ENCODE data around the gene LGALS14. TPM values are rescaled to one million over a fixed set of nuclear protein-coding genes. Genes with fewer than 3 reads are reported as not detected.

The LGALS14 gene
- total and polyA plus RNA-seq, 4 experiments from 2014 or later, result 1.0 TPM; not detected in 3

DNA sequence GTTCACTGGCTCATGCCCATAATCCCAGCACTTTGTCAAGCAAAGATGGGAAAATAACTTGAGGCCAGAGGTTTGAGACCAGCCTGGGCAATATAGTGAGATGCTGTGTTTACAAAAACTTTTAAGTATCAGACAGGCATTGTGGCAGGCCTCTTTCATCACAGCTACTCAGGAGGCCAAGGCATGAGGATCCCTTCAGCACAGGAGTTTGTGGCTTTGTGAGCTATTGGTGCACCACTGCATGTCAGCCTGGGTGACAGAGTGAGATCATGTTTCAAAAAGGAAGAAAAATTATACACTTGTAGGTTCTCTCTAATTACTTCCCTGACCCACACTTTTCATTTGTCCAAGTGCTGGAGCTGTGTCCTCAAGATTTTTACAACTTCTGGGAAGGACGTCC, 11.5 kb upstream of the LGALS14 start:
- Mint-ChIP-seq H3K27ac (no peak overlapping the region), H3K36me3 (peaks cover 0 to 4% of the 10 kb centered on the region in 2 donors), H3K9me3 (peaks cover 0 to 23% (median 10%) of the 10 kb centered on the region in 8 donors), H3K4me1 (peaks cover 0 to 3% (median 0%) of the 10 kb centered on the region in 4 donors), H3K27me3 (peaks cover 5 to 13% of the 10 kb centered on the region in 2 donors), H3K4me3 (no peak overlapping the region)
- no peak overlapping the region for H3K4me3 ChIP-seq (ENCODE audit: low read length in 2 of 2)
- H3K27ac ChIP-seq (ENCODE audit: low read depth, low read length), result no peak overlapping the region
- no peaks in the 10 kb centered on the region for H3K36me3 ChIP-seq (ENCODE audit: insufficient read depth, low read length)
- DNase-seq, result no peak
- CTCF ChIA-PET (ENCODE audit: partially characterized antibody), result no interaction called here
- POLR2A ChIA-PET (ENCODE audit: partially characterized antibody), result no interaction called here
- intact Hi-C loops (cut with micrococcal nuclease), result no loop called here
- peaks cover 0 to 3% of the 10 kb centered on the region in 2 donors for H3K9me3 ChIP-seq (ENCODE audit: control insufficient read depth in 1 of 2, low read length in 2 of 2)
- H3K27me3 ChIP-seq (ENCODE audit: insufficient read depth, low read length), result no peaks in the 10 kb centered on the region
- H3K4me1 ChIP-seq (ENCODE audit: insufficient read depth, low read length), result no peaks in the 10 kb centered on the region

GRCh38 chr19:39695759-39696158, 8.5 kb upstream of the LGALS14 start:
- no peak overlapping the region for H3K4me3 ChIP-seq (ENCODE audit: low read length in 2 of 2)
- no peaks in the 10 kb centered on the region for H3K4me1 ChIP-seq (ENCODE audit: insufficient read depth, low read length)
- H3K36me3 ChIP-seq (ENCODE audit: insufficient read depth, low read length), result no peaks in the 10 kb centered on the region
- no peak overlapping the region for H3K27ac ChIP-seq (ENCODE audit: low read depth, low read length)
- peaks cover 0 to 6% (median 0%) of the 10 kb centered on the region in 8 donors for H3K9me3 Mint-ChIP-seq
- H3K27me3 ChIP-seq (ENCODE audit: insufficient read depth, low read length), result no peaks in the 10 kb centered on the region
- H3K36me3 Mint-ChIP-seq, result no peaks in the 10 kb centered on the region
- H3K27me3 Mint-ChIP-seq, result peaks cover 5 to 13% of the 10 kb centered on the region in 2 donors
- intact Hi-C loops (cut with micrococcal nuclease), result no loop called here
- ChIA-PET POLR2A (ENCODE audit: partially characterized antibody) (no interaction called here), CTCF (ENCODE audit: partially characterized antibody) (no interaction called here)
- H3K4me1 Mint-ChIP-seq, result peaks cover 0 to 3% (median 0%) of the 10 kb centered on the region in 4 donors
- H3K27ac Mint-ChIP-seq, result no peak overlapping the region
- DNase-seq, result no peak
- no peaks in the 10 kb centered on the region for H3K9me3 ChIP-seq (ENCODE audit: control insufficient read depth in 1 of 2, low read length in 2 of 2)
- H3K4me3 Mint-ChIP-seq, result no peak overlapping the region

DNA sequence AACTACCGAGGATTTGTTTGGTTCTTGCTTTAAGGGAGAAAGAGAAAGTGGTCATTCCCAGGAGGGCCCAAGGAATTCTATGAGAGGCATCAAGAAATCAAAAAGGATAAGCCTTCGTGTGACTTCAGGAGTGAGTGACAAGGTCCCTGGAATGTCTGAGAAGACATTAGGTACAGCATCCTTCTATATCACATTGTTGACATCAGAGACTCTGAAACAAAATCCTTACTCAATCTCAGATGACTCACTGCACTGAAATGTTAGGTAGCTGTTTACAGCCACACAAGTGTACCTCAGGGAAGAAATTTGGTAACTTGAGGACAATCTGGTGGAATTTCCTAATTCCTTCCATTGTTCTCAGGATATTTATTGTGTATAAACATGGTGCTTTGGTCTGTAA, 7.9 kb upstream of the LGALS14 start:
- ChIA-PET POLR2A (ENCODE audit: partially characterized antibody) (no interaction called here), CTCF (ENCODE audit: partially characterized antibody) (no interaction called here)
- intact Hi-C loops (cut with micrococcal nuclease), result no loop called here
- H3K4me3 Mint-ChIP-seq, result no peak overlapping the region
- peaks cover 0 to 3% (median 0%) of the 10 kb centered on the region in 4 donors for H3K4me1 Mint-ChIP-seq
- Histone ChIP-seq H3K27me3 (ENCODE audit: insufficient read depth, low read length) (no peaks in the 10 kb centered on the region), H3K36me3 (ENCODE audit: insufficient read depth, low read length) (no peaks in the 10 kb centered on the region), H3K4me1 (ENCODE audit: insufficient read depth, low read length) (no peaks in the 10 kb centered on the region), H3K4me3 (ENCODE audit: low read length in 2 of 2) (no peak overlapping the region), H3K9me3 (ENCODE audit: control insufficient read depth in 1 of 2, low read length in 2 of 2) (no peaks in the 10 kb centered on the region), H3K27ac (ENCODE audit: low read depth, low read length) (no peak overlapping the region)
- no peak for DNase-seq
- no peak overlapping the region for H3K27ac Mint-ChIP-seq
- no peaks in the 10 kb centered on the region for H3K36me3 Mint-ChIP-seq
- peaks cover 0 to 3% (median 0%) of the 10 kb centered on the region in 8 donors for H3K9me3 Mint-ChIP-seq
- H3K27me3 Mint-ChIP-seq, result peaks cover 4 to 11% of the 10 kb centered on the region in 2 donors

DNA sequence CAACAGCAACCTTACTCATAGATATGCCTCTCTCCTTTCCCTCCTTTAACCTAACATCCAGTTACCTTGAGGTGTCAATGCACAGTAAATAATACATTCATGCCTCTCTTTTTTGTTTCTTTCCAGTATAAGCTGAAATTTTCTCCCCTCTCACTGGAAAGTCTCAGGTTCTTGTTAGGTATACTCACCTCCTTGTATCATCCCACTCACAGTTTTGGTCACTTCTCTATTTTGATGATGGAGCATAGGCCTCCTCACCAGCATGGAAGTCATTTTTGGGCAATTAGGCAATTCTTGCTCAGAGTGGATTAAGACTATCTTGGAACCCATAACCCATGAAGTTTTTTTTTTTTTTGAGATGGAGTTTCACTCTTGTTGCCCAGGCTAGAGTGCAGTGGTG, 5.7 kb upstream of the LGALS14 start:
- Mint-ChIP-seq H3K27me3 (peaks cover 4 to 11% of the 10 kb centered on the region in 2 donors), H3K27ac (no peak overlapping the region), H3K9me3 (no peaks in the 10 kb centered on the region), H3K36me3 (no peaks in the 10 kb centered on the region), H3K4me1 (no peaks in the 10 kb centered on the region), H3K4me3 (no peak overlapping the region)
- Histone ChIP-seq H3K36me3 (ENCODE audit: insufficient read depth, low read length) (no peaks in the 10 kb centered on the region), H3K27me3 (ENCODE audit: insufficient read depth, low read length) (no peaks in the 10 kb centered on the region), H3K4me3 (ENCODE audit: low read length in 2 of 2) (no peak overlapping the region), H3K9me3 (ENCODE audit: control insufficient read depth in 1 of 2, low read length in 2 of 2) (no peaks in the 10 kb centered on the region), H3K4me1 (ENCODE audit: insufficient read depth, low read length) (no peaks in the 10 kb centered on the region), H3K27ac (ENCODE audit: low read depth, low read length) (no peak overlapping the region)
- intact Hi-C loops (cut with micrococcal nuclease), result no loop called here
- POLR2A ChIA-PET (ENCODE audit: partially characterized antibody), result no interaction called here
- no peak for DNase-seq
- CTCF ChIA-PET (ENCODE audit: partially characterized antibody), result no interaction called here

DNA sequence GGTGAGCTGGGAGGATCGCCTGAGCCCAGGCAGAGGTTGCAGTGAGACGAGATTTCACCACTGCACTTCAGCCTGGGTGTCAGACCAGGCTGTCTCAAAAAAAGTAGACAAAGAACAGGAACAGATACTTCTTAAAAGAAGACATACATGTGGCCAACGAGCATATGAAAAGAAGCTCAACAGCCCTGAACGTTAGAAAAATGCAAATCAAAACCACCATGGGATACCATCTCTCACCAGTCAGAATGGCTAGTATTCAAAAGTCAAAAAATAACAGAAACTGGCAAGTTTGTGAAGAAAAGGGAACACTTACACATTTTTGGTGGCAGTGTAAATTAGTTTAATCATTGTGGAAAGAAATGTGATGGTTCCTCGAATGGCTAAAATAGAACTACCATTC, 3.0 kb upstream of the LGALS14 start:
- Mint-ChIP-seq H3K4me3 (no peak overlapping the region), H3K27me3 (peaks cover 4 to 5% of the 10 kb centered on the region in 2 donors), H3K36me3 (peaks cover 0 to 3% of the 10 kb centered on the region in 2 donors), H3K27ac (no peak overlapping the region), H3K9me3 (peaks cover 0 to 3% (median 0%) of the 10 kb centered on the region in 8 donors), H3K4me1 (peaks cover 17 to 22% (median 20%) of the 10 kb centered on the region in 4 donors)
- H3K36me3 ChIP-seq (ENCODE audit: insufficient read depth, low read length), result no peaks in the 10 kb centered on the region
- H3K4me3 ChIP-seq (ENCODE audit: low read length in 2 of 2), result no peak overlapping the region
- intact Hi-C loops (cut with micrococcal nuclease), result no loop called here
- H3K9me3 ChIP-seq (ENCODE audit: control insufficient read depth in 1 of 2, low read length in 2 of 2), result no peaks in the 10 kb centered on the region
- peaks cover 18% of the 10 kb centered on the region for H3K4me1 ChIP-seq (ENCODE audit: insufficient read depth, low read length)
- POLR2A ChIA-PET (ENCODE audit: partially characterized antibody), result no interaction called here
- CTCF ChIA-PET (ENCODE audit: partially characterized antibody), result no interaction called here
- DNase-seq, result no peak
- no peak overlapping the region for H3K27ac ChIP-seq (ENCODE audit: low read depth, low read length)
- H3K27me3 ChIP-seq (ENCODE audit: insufficient read depth, low read length), result no peaks in the 10 kb centered on the region

DNA sequence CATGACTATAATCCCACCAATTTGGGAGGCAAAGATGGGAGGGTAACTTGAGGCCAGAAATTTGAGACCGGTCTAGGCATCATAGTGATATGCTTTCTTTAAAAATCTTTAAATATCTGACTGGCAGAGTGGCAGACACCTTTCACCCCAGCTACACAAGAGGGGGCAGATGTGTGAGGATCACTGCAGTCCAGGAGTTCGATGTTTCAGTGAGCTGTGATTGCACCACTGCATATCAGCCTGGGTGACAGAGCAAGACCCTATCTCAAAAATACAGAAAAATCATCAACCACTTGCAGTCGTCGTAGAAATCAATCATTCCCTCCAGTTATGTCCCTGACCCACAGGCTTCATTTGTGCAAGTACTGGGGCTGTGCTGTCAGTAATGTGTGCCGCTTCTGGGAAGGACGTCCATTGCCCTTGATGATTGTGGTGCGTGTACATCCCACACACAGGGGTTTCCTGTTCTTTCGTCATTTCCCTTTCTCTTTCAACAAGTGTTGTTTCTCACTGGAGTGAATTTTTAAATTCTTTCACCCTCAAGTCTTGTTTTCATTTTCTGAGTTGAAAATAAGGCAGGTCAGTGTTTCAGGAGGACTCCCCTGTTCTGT, 1.4 kb downstream of the LGALS14 start:
- peaks cover 23 to 42% (median 34%) of the 10 kb centered on the region in 4 donors for H3K4me1 Mint-ChIP-seq
- intact Hi-C loops (cut with micrococcal nuclease), result no loop called here

DNA sequence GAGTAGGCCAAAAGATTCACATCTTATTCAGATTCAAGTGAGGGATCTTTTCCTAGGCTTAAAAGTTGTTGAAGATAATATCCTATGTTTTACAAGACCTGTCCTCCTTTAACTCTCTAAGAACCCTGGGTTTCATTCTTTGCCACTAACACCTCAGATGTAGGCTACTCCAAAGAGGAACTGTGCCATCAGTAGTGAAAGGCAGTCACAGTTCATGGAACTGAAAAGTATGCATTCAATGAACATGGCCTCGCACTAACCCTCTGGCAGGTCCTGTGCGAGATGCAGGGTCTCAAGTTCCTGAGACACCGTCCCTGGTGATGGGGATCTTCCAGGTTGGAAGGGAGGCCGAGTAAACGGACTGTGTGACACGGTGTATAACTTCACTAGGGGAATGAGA, 4.3 kb downstream of the LGALS14 start:
- no peak for DNase-seq
- no peak overlapping the region for H3K4me3 ChIP-seq (ENCODE audit: low read length in 2 of 2)
- peaks cover 32% of the 10 kb centered on the region for H3K4me1 ChIP-seq (ENCODE audit: insufficient read depth, low read length)
- no peaks in the 10 kb centered on the region for H3K36me3 ChIP-seq (ENCODE audit: insufficient read depth, low read length)
- intact Hi-C loops (cut with micrococcal nuclease), result no loop called here
- no peaks in the 10 kb centered on the region for H3K9me3 ChIP-seq (ENCODE audit: control insufficient read depth in 1 of 2, low read length in 2 of 2)
- no peaks in the 10 kb centered on the region for H3K27me3 ChIP-seq (ENCODE audit: insufficient read depth, low read length)
- no peak overlapping the region for H3K27ac ChIP-seq (ENCODE audit: low read depth, low read length)
- Mint-ChIP-seq H3K4me3 (no peak overlapping the region), H3K4me1 (peaks cover 26 to 51% (median 42%) of the 10 kb centered on the region in 4 donors), H3K36me3 (peaks cover 0 to 6% of the 10 kb centered on the region in 2 donors), H3K9me3 (peaks cover 0 to 5% (median 0%) of the 10 kb centered on the region in 8 donors), H3K27ac (no peak overlapping the region), H3K27me3 (peaks cover 0 to 4% of the 10 kb centered on the region in 2 donors)
- CTCF ChIA-PET (ENCODE audit: partially characterized antibody), result no interaction called here
- POLR2A ChIA-PET (ENCODE audit: partially characterized antibody), result no interaction called here

More for the DNA sequence above, 1.4 kb downstream of the LGALS14 start:
- H3K27ac ChIP-seq (ENCODE audit: low read depth, low read length), result no peak overlapping the region
- Mint-ChIP-seq H3K4me3 (peak overlapping the region; percentile 39 to 84 (median 58)), H3K27ac (peak overlapping the region; percentile 51 to 92 (median 81)), H3K27me3 (peaks cover 0 to 2% of the 10 kb centered on the region in 2 donors), H3K36me3 (peaks cover 0 to 6% of the 10 kb centered on the region in 2 donors), H3K9me3 (peaks cover 0 to 5% (median 0%) of the 10 kb centered on the region in 8 donors)
- H3K36me3 ChIP-seq (ENCODE audit: insufficient read depth, low read length), result no peaks in the 10 kb centered on the region
- peak overlapping the region in 1 of 2 donors; percentile 2 for H3K4me3 ChIP-seq (ENCODE audit: low read length in 2 of 2)
- H3K9me3 ChIP-seq (ENCODE audit: control insufficient read depth in 1 of 2, low read length in 2 of 2), result no peaks in the 10 kb centered on the region
- ChIA-PET POLR2A (ENCODE audit: partially characterized antibody) (no interaction called here), CTCF (ENCODE audit: partially characterized antibody) (no interaction called here)
- H3K4me1 ChIP-seq (ENCODE audit: insufficient read depth, low read length), result peaks cover 32% of the 10 kb centered on the region
- no peaks in the 10 kb centered on the region for H3K27me3 ChIP-seq (ENCODE audit: insufficient read depth, low read length)
- DNase-seq, result peak in 4 of 5 donors; percentile 11 to 36 (median 22)
